OCI-LY3 (cell line): ENCODE results near the gene SYCN.

ENCODE experiments used
- CTCF ChIP-seq: fragments of 200-600, 300-600 bp; sonication (generic); IDR thresholded peaks from 2 replicates; pipeline ENCODE4 v1.5.1; 2014; ENCODE audit warnings: antibody characterized with exemption, low read length, low read depth
- EZH2phosphoT487 ChIP-seq: fragments of 200-600 bp; shearing (Covaris generic); IDR thresholded peaks from 2 replicates; pipeline ENCODE4 v1.6.1; 2018; ENCODE audit warnings: antibody characterized with exemption, mixed run types, low read depth

- TF ChIP-seq CTCF (no peak), EZH2phosphoT487 (no peak)
Measured at GRCh38 chr19:39240421-39240820, 36.4 kb upstream of the SYCN start.
